ENCODE results near the gene ALAD.
"Not testable (repeated sequence)": the region's sequence is repeated elsewhere in the genome, so short reads cannot be mapped to it uniquely, and the experiment has no call there.

ALAD gene

GRCh38 chr9:113401027-113401792 is at the start of gene ALAD:
Gene ALAD (minus strand): TSS chr9:113401284. CDS start chr9:113393559, 7,725 bp downstream.
- DNase-seq (ENCODE audit: low spot score), result peak; percentile 99

DNA sequence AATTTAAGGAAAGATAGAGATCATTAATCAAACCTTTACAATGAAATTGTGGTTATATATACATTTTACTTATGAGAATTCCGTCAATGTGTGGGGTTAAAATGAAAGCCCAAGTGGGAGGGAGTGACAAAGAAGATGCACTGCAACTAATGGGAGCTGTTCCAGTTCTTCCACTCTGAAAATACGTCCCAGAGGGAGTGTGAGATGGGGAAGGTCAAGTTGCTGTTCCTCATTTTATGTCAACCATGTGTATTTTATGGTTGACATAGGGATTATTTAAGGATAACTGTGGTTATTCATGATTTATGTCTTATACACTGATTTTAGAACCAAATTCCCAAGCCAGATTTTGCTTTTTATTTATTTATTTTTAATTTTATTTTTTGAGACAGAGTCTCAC is 48.3 kb upstream of the ALAD start:
- DNase-seq (ENCODE audit: low spot score), result no peak

- DNase-seq (ENCODE audit: low spot score), result peak; percentile 80
These were observed 45.2 kb upstream of the ALAD start for GRCh38 chr9:113446323-113446740.

DNA sequence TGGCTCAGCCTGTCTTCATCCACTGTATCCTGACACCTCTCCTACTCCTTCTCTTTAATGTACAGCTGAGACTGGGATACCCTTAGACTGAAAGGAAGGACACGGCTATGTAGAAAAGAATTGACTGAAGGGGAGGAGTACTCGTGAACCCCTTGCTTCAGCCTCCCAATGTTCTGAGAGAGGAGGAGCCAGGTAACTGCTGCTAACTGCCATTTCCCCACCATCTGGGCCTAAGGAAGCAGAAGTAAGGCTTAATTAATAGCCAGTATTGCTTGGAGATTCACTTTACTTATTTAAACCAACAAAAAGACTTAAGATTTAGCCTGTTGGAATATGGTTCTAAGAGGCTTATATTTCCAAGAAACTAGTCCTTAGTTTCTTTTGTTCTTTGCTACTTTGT is 43.7 kb upstream of the ALAD start:
- no peak for DNase-seq (ENCODE audit: low spot score)

DNA sequence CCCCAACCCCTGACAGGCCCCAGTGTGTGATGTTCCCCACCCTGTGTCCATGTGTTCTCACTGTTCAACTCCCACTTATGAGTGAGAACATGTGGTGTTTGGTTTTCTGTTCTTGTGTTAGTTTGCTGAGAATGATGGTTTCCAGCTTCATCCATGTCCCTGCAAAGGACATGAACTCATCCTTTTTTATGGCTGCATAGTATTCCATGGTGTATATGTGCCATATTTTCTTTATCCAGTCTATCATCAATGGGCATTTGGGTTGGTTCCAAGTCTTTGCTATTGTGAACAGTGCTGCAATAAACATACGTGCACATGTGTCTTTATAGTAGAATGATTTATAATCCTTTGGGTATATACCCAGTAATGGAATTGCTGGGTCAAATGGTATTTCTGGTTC is 36.6 kb upstream of the ALAD start:
- not testable (repeated sequence) for DNase-seq (ENCODE audit: low spot score)

GRCh38 chr9:113436728-113437515 is 35.8 kb upstream of the ALAD start:
- DNase-seq (ENCODE audit: low spot score), result no peak

DNA sequence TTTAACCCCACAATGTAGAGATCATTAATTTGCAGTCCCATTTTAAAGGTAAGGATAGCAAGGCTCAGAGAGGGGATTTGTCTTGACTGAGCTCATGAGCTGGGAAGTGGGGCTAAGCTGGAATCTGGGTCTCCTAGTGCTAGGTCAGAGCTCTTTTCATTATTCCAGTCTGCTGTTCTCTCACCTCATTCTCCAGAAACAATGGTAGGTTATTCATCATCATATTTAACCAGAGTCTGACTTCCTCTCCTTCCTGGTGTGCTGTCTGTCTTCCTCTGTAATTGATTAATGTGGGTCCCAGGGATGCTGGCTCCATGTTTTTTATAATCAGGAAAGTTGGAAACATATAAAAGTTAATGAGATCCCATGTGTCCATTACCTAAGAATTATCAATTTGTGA is 30.1 kb upstream of the ALAD start:
- DNase-seq (ENCODE audit: low spot score), result no peak

GRCh38 chr9:113428062-113428615 is 27.1 kb upstream of the ALAD start:
- no peak for DNase-seq (ENCODE audit: low spot score)

- DNase-seq (ENCODE audit: low spot score), result no peak
These were observed 26.5 kb upstream of the ALAD start for GRCh38 chr9:113427629-113428028.

GRCh38 chr9:113426701-113427100 is 25.6 kb upstream of the ALAD start:
- DNase-seq (ENCODE audit: low spot score), result no peak

DNA sequence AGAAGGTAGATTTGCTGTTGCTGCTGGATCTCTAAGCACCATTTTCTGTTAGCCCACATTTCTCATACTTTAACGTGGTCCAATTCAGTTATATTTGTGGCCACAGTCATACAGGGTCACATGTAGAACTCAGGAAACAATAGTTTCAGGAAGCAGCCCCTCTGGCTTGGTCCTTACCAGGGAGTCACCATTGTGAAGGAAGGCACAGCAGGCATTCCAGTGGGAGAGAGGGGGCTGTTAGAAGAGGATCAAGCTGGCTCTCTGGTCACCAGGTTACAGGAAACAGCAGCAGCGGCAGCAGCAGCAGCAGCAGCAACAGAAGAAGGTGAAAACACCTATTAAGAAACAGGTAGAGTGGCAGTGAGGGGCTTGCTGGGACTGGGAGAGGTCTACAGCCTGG is 24.0 kb upstream of the ALAD start:
- DNase-seq (ENCODE audit: low spot score), result no peak

DNA sequence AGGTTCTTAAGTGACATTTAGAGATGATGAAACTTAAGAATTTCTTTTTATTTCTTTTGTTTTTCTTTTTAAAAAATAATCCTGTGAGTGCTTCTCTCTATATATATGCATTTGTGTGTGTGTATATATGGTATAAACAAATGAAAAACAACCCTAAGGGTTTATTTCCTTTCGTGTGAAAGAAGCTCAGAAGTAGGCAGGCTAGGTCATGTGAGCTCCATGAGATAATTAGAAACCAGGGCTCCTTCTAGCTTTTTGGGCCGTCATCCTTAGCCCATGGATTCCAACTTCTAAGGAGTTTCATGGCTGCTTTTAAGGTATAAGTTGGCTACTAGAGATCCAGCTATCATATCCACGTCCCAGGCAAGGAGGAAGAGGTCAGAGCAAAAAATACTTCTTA is 20.6 kb upstream of the ALAD start:
- no peak for DNase-seq (ENCODE audit: low spot score)

GRCh38 chr9:113417370-113417769 is 16.3 kb upstream of the ALAD start:
- no peak for DNase-seq (ENCODE audit: low spot score)

DNA sequence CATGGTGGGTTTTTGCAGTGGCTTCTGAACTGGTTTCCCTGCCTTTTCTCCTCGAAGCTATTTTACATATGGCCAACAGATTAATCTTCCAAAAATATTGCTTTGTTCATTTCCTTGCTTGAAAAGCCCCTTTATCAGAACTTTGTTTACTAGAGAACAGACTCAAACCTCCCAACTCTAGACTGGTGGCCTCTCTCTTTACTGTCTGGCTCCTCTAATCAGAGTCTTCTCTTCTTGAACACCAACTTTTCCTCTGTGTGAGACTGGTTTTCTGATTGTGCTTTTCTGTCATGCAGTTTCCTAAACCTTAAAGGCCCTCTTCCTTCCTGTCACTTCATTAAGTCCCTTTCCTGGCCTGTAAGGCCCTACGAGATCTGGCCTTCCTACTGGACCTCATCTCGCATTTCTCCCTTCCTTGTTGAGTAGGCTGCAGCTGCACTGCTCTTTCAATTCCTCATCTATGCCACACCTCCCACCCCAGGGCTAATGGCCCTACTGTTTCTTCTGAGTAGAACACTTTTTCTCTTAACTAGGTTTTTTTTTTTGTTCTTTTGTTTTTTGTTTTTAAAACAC is 15.2 kb upstream of the ALAD start:
- no peak for DNase-seq (ENCODE audit: low spot score)

DNA sequence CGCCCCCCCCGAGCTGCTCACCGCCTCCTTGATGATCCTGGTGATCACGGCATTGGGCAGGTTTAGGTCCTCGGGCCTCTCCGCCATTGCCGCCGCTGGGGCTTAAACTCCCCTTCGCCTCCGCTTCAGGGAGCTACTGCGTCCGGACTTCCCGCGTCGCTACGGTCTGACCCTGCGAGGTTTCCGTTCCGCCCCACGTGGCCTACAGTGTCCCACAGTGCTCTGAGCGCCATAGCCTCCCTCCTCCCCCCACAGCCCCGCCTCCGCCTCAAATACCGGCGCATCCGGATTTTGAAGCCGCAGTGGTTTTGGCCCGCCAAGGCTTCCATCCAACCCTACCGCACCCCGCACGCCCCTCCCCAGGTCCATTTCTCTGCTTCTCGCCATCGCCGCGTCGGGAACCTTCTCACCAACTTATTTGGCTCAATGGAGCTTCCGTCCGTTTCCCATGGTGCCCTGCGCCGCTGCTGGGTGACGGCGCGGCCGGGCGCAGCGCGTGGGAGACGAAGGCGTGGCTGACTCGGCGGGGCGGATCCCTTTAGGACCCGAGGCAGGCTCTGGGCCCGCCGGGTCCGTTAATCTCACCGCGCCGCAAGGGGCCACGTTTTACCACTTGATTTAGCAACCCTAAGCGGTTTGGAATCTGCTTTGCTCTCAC is 9.3 kb upstream of the ALAD start, which contains the start of the genes C9orf43 and POLE3:
Gene C9orf43, plus strand, starts transcription at position 541 of the 658 bp plus-strand sequence. CDS start 2,747 bp downstream, outside the sequence.
Gene POLE3, minus strand, starts transcription at position 469 of the 658 bp plus-strand sequence. Its CDS starts 382 bp downstream, at position 87.
- peak; percentile 93 for DNase-seq (ENCODE audit: low spot score)

- no peak for DNase-seq (ENCODE audit: low spot score)
These were observed 8.8 kb upstream of the ALAD start for GRCh38 chr9:113409883-113410206.

GRCh38 chr9:113409481-113409880 is 8.4 kb upstream of the ALAD start:
- no peak for DNase-seq (ENCODE audit: low spot score)

- DNase-seq (ENCODE audit: low spot score), result peak; percentile 80
These were observed 5.9 kb upstream of the ALAD start for GRCh38 chr9:113406873-113407511.

- not testable (repeated sequence) for DNase-seq (ENCODE audit: low spot score)
These were observed 5.3 kb upstream of the ALAD start for GRCh38 chr9:113406353-113406752.

DNA sequence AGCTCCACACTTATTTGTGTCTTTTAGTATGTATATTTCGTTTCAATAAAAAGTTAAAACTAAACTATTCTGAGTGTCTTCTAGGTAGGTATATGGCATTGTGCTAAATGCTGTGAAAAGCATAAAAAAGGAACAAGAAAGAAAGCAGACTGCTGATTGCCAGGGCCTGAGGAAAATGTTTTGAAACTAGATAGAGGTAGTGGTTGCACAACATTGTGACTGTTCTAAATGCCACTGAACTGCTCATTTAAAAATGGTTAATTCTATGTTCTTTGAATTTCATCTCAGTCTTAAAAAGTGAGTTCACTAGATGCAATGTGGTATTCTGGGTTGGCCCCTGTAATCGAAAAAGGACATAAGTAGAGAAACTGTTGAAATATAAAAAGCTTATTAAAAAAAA is 2.6 kb upstream of the ALAD start:
- no peak for DNase-seq (ENCODE audit: low spot score)

DNA sequence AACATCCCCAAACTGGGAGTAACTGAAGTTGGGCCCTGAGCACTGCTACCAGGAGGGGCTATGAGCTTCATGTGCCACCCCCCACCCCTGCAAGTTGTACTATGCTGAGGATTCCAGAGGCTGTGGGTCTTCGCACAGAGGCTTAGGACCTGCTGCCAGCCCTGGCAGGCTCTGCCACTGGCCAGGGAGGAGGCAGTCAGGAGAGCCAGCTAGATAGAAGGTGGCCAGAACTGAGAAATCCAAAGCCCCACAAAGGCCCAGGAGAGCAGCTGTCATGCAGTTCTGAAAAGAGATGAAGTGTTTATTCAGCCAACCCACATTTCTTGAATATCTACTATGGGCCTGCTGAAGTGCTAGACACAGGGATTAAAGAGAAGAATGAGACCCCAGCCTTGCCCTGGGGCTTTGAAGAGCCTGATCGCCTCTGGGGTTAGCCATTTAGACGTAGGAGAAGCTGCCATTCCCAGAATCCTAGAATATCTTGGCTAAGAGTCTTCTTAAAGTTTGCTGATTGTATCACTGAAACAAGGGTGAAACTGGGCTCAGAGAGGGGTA is 1.4 kb downstream of the ALAD start:
- DNase-seq (ENCODE audit: low spot score), result no peak

Measured in cerebellar cortex (tissue), 1 donor.